GM18861 (cell line): ENCODE results near the gene CASS4.
"Not testable (repeated sequence)": the region's sequence is repeated elsewhere in the genome, so short reads cannot be mapped to it uniquely, and the experiment has no call there.

Experiments
- ATAC-seq: cut with Tn5 transposase; IDR thresholded peaks from one replicate; pipeline ENCODE4 v1.9.1; 2021; ENCODE audit not compliant: unreplicated experiment

The CASS4 gene

DNA sequence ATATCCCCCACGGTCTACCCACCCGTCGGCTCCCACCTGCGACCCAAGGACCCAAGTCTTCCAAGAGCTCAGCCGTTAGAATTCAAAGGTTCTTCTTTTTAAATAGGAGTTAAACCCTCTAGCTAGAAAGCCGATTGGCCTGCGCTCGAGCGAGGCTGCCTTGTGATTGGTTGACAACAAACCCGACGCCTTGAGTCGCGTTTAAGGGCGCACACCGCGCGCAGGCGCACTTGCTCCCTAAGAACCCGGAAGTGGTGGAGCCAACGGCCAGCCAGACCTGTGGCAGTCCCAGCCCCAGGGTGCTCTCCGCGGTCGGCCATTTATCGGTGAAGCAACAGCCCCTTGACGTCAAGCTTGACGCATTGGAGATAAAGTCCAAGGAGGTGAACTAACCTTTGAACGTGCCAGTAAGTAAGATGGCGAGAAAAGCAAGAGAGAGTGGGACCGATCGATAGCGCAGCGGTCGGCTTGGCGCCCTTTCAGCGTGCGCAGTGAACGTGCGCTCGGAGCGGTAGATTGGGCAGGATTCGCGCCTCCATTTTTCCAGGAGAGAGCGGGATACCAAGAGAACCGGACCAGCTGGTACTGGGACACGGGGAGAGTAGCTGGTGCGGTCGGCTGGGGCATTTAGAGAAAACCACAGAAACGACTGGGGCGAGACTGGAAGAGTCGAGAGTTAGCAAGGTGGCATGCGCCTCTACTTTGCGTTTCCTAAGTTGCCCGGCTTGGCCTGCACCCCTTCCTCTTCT, 19.8 kb upstream of the CASS4 start, which contains the start of the genes AURKA and CSTF1:
AURKA (minus strand) TSS at position 84 of the 749 bp plus-strand sequence. CDS start 4,018 bp downstream, outside the sequence.
CSTF1 (plus strand) TSS at position 514 of the 749 bp plus-strand sequence. CDS start 2,908 bp downstream, outside the sequence.
- ATAC-seq, result peak; percentile 94

GRCh38 chr20:56392881-56393482, 19.1 kb upstream of the CASS4 start:
- ATAC-seq, result no peak

DNA sequence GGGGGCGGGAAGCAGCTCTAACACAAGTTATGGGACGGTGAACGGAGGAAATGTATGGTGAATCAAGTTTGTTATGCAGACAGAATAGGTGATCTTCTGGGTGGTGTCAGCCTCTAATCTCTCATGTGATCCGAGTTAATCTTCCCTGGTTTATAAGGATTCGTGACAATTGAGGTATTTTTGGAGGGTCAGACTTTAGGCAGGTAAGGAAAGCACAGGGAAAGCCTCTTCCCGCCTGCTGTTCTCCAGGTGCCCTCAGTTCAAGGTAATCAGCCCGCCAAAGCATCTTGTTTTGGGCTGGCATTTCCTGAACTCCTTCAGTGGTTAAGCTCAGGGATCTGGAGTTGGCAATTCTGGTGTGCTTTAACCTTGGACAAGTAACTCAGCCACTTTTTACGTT, 18.4 kb upstream of the CASS4 start:
- ATAC-seq, result no peak

- ATAC-seq, result no peak
Measured at GRCh38 chr20:56395166-56395565, 16.9 kb upstream of the CASS4 start.

DNA sequence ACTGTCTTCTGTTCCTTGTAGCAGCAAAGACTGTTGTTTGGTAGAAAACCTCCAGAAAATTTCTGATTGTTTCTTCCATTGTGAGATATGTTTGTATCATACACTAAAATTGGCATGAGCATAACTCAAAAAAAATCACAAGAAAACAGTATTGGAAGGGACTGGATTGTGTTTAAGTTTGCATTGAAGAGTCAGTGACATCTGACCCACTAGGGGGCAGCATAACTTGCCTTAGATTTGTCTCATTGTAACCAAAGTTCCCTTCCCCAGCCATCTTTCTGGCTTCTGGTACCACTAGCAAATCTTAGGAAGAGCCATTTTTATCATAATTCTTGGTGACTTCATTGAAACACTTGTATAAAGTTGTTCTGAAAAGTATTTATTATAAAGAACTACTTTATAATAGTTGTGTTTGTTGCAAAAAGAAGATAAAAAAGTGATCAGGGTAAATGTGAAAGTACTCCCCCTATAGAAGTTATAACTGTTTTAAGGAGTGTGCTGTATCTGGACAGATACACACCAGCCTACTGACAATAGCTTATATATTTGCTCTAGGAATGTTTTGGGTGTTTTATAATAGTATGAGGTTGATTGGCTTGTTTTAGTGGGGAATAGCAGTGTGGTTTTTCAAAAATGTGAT, 11.9 kb upstream of the CASS4 start:
- peak; percentile 71 for ATAC-seq

GRCh38 chr20:56403465-56403864, 8.6 kb upstream of the CASS4 start:
- no peak for ATAC-seq

DNA sequence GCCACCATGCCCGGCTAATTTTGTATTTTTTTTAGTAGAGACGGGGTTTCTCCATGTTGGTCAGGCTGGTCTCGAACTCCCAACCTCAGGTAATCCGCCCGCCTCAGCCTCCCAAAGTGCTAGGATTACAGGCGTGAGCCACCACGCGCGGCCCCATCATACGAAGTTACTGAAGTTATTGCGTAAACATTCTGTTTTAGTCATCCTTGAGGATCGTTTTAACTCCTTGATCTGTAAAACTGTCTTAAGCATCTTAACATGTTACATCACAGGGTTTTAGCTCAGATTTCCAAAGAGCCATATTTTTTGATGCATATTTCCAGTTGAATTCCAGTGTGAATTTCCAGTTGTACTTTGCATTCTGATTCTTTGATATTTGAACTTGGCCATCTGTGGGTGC, 6.7 kb upstream of the CASS4 start:
- not testable (repeated sequence) for ATAC-seq

DNA sequence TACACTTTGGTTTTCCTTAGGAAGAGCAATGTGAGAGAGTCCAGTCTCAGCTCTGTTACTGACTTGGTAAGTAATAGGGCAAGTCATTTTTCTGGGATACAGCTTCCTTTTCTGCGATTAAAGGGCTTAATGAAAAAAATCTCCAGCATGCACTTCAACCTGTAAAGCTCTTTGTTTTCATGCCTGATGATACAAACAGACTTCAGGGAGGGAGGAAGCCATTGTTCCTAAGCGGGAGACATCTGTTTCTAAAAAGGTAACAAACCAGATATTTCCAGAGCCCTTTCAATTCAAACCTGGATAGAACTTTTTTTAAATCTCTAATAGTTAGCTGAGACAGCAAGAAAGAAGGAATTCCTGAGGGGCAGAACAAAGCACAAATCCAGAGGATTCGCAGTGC, 5.2 kb upstream of the CASS4 start:
- ATAC-seq, result no peak

- ATAC-seq, result no peak
Measured at GRCh38 chr20:56409521-56409920, 2.5 kb upstream of the CASS4 start.

- no peak for ATAC-seq
Measured at GRCh38 chr20:56409956-56410355, 2.1 kb upstream of the CASS4 start.

GRCh38 chr20:56411287-56411686, 773 bp upstream of the CASS4 start:
- ATAC-seq, result not testable (repeated sequence)

GRCh38 chr20:56412473-56412790, 372 bp downstream of the CASS4 start:
- no peak for ATAC-seq

DNA sequence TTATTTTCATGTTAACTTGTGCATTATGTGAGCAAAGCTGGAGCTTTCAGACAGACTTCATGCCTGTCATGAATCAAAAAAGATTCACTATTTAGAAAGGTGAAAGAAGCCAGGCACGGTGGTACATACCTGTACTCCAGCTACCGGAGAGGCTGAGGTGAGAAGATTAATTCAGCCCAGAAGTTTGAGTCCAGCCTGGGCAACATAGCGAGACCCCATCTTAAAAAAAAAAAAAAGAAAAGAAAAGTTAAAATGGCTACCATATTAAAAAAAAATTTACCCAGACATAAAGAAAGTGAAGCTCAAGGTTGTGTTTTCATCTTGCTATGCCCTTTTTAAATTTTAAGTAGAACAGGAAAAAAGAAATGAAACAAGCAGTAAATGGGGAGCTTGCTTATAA, 889 bp downstream of the CASS4 start:
- no peak for ATAC-seq

- no peak for ATAC-seq
Measured at GRCh38 chr20:56414842-56415765, 3.0 kb downstream of the CASS4 start.

GRCh38 chr20:56417402-56417801, 5.3 kb downstream of the CASS4 start:
- no peak for ATAC-seq

- ATAC-seq, result no peak
Measured at GRCh38 chr20:56417911-56418310, 5.9 kb downstream of the CASS4 start.

DNA sequence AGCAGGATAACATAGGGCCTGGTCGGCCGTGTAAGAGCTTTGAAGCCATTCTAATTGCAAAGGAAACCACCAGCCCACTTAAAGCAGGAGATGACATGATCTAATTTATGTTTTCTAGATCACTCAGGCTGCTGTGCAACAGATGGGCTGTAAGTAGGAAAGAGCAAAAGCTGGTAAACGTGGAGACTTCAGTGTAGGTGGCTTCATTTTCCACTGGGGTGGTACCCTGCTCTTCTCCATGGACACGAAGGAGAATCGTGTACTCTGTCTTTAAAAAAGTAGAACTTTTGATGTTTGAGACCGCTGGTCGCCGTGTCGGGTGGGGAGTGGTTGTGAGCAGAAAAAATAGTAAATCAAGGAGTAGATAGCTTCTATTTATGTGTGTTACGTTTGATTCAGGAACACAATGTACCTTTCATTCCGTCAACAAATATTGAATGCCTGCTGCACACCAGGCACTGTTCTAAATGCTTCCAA, 6.4 kb downstream of the CASS4 start:
- ATAC-seq, result no peak

DNA sequence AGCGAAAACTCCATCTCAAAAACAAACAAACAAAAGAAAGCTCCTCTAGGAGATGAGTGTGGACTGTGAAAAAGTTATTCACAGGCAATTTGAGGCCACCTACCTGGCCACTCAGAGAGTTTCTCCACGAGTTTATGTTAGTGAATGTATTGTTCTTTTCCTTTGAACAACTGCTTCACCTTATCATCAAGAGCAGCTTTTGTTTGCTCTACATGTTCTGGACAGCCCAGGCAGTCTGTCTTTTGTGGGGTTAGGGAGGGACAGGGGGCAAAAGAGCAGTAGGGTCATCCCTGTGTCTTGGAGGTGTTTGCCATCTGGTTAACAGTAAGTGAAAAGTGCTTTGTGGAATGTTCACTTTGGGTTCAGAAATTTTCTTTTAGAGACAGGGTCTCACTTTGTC, 8.0 kb downstream of the CASS4 start:
- ATAC-seq, result no peak

- no peak for ATAC-seq
Measured at GRCh38 chr20:56420940-56421688, 9.1 kb downstream of the CASS4 start.
